Measurements from ENCODE around the gene AMER2.

The AMER2 gene

GRCh38 chr13:25177636-25178035 is 5.5 kb upstream of the AMER2 start:
- no peak for TF ChIP-seq CTCF (IDR thresholded peaks at IDR 0.05; ENCODE audit: insufficient read depth, low read depth, low read length, missing control alignments)
- DNase-seq (ENCODE audit: low read depth) = no peak
- H3K4me3 ChIP-seq (ENCODE audit: low read depth, low read length) = no peak overlapping the region

GRCh38 chr13:25177012-25177411 is 4.9 kb upstream of the AMER2 start:
- no peak for TF ChIP-seq CTCF (IDR thresholded peaks at IDR 0.05; ENCODE audit: insufficient read depth, low read depth, low read length, missing control alignments)
- DNase-seq (ENCODE audit: low read depth) = no peak
- no peak overlapping the region for H3K4me3 ChIP-seq (ENCODE audit: low read depth, low read length)

DNA sequence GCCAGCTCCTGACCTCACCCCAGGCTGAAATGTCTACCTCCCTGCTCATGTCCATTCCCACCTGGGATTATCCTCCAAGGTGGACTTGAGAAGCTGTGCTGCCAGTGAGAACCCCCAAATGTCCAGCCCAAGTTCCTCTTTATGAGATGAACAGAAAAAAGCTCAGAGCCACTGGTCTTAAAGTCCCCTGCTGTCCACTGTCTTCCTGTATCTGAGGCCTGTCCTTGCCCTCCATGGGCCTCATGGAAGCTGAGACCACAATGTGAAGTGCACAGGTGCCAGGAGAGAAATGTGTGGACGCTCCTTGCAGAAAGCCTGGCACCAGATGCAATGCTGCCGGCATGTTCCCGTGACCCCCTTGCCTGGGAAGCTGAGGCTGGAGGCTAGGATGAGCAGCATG is 3.3 kb upstream of the AMER2 start:
- no peak for TF ChIP-seq CTCF (IDR thresholded peaks at IDR 0.05; ENCODE audit: insufficient read depth, low read depth, low read length, missing control alignments)
- H3K4me3 ChIP-seq (ENCODE audit: low read depth, low read length) = no peak overlapping the region
- no peak for DNase-seq (ENCODE audit: low read depth)

GRCh38 chr13:25175026-25175425 is 2.9 kb upstream of the AMER2 start:
- H3K4me3 ChIP-seq (ENCODE audit: low read depth, low read length) = no peak overlapping the region
- TF ChIP-seq CTCF (IDR thresholded peaks at IDR 0.05; ENCODE audit: insufficient read depth, low read depth, low read length, missing control alignments) = no peak

GRCh38 chr13:25174304-25174703 is 2.2 kb upstream of the AMER2 start:
- no peak for DNase-seq (ENCODE audit: low read depth)
- no peak overlapping the region for H3K4me3 ChIP-seq (ENCODE audit: low read depth, low read length)

More at GRCh38 chr13:25175026-25175425, 2.9 kb upstream of the AMER2 start:
- no peak for DNase-seq (ENCODE audit: low read depth)

DNA sequence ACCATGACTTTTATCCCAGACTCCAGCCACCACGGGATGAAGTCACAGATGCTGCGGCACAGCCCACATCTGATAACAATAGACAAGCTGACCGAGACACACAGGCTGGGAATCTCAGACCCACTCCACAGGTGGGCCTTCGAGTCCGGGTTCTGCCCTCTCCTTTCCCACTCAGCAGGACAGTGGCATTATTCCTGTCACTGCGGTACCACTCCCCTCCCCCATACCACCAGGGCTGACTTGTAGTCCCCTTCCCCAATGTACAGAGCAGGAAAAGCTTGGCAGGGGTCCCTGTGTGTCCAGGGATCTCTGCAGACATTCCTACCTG is 179 bp upstream of the AMER2 start:
- DNase-seq (ENCODE audit: low read depth) = no peak
- no peak overlapping the region for H3K4me3 ChIP-seq (ENCODE audit: low read depth, low read length)
- no peak for TF ChIP-seq CTCF (IDR thresholded peaks at IDR 0.05; ENCODE audit: insufficient read depth, low read depth, low read length, missing control alignments)

More at GRCh38 chr13:25174304-25174703, 2.2 kb upstream of the AMER2 start:
- TF ChIP-seq CTCF (IDR thresholded peaks at IDR 0.05; ENCODE audit: insufficient read depth, low read depth, low read length, missing control alignments) = no peak

DNA sequence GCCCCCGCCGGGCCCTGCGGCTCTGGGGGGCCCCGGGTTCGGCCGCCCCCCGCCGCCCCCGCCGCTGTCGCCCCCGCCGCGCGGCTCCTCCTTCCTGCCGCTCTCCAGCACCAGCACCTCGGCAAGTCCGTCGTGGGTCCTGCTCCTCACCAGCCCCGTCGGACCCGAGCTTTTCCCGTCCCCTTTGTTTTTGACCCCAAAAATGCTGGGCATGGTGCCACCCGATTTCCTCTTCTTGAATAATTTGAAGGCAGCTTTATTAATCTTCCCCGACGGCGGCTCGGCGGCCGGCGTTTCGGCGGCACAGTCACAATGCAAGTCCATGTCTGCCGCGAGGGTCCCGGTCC is 945 bp downstream of the AMER2 start:
- peak overlapping the region; percentile 44 for H3K4me3 ChIP-seq (ENCODE audit: low read depth, low read length)
- TF ChIP-seq CTCF (IDR thresholded peaks at IDR 0.05; ENCODE audit: insufficient read depth, low read depth, low read length, missing control alignments) = no peak
- no peak for DNase-seq (ENCODE audit: low read depth)

Measured in GM12865 (cell line).